ENCODE results near the gene MS4A6E.
"Not testable (repeated sequence)": the region's sequence is repeated elsewhere in the genome, so short reads cannot be mapped to it uniquely, and the experiment has no call there.

MS4A6E gene

GRCh38 chr11:60326955-60327354 is at the start of gene MS4A6E:
Gene MS4A6E, plus strand, starts transcription at chr11:60327255. Its CDS starts 7,641 bp downstream, at chr11:60334896.
- DNase-seq (ENCODE audit: low spot score) = no peak

GRCh38 chr11:60280412-60280811 is 46.6 kb upstream of the MS4A6E start, which contains the start of gene MS4A4A:
Gene MS4A4A, plus strand, starts transcription at chr11:60280666. Its CDS starts 10 bp downstream, at chr11:60280676.
- DNase-seq (ENCODE audit: low spot score) = peak; percentile 78

- peak; percentile 37 for DNase-seq (ENCODE audit: low spot score)
Observed at GRCh38 chr11:60281485-60281884, 45.6 kb upstream of the MS4A6E start.

- no peak for DNase-seq (ENCODE audit: low spot score)
Observed at GRCh38 chr11:60282286-60282685, 44.8 kb upstream of the MS4A6E start.

- not testable (repeated sequence) for DNase-seq (ENCODE audit: low spot score)
Observed at GRCh38 chr11:60285411-60286126, 41.5 kb upstream of the MS4A6E start.

- no peak for DNase-seq (ENCODE audit: low spot score)
Observed at GRCh38 chr11:60288531-60288930, 38.5 kb upstream of the MS4A6E start.

- no peak for DNase-seq (ENCODE audit: low spot score)
Observed at GRCh38 chr11:60292145-60292544, 34.9 kb upstream of the MS4A6E start.

- DNase-seq (ENCODE audit: low spot score) = no peak
Observed at GRCh38 chr11:60301178-60301577, 25.9 kb upstream of the MS4A6E start.

- DNase-seq (ENCODE audit: low spot score) = not testable (repeated sequence)
Observed at GRCh38 chr11:60301884-60302283, 25.2 kb upstream of the MS4A6E start.

GRCh38 chr11:60303661-60304060 is 23.4 kb upstream of the MS4A6E start:
- no peak for DNase-seq (ENCODE audit: low spot score)

- DNase-seq (ENCODE audit: low spot score) = no peak
Observed at GRCh38 chr11:60305906-60306619, 21.0 kb upstream of the MS4A6E start.

GRCh38 chr11:60307507-60308195 is 19.4 kb upstream of the MS4A6E start:
- DNase-seq (ENCODE audit: low spot score) = no peak

GRCh38 chr11:60310407-60310998 is 16.6 kb upstream of the MS4A6E start:
- peak; percentile 87 for DNase-seq (ENCODE audit: low spot score)

- DNase-seq (ENCODE audit: low spot score) = no peak
Observed at GRCh38 chr11:60314635-60315321, 12.3 kb upstream of the MS4A6E start.

- no peak for DNase-seq (ENCODE audit: low spot score)
Observed at GRCh38 chr11:60315871-60316270, 11.2 kb upstream of the MS4A6E start.

- DNase-seq (ENCODE audit: low spot score) = no peak
Observed at GRCh38 chr11:60316317-60316716, 10.7 kb upstream of the MS4A6E start.

- DNase-seq (ENCODE audit: low spot score) = no peak
Observed at GRCh38 chr11:60318726-60319125, 8.3 kb upstream of the MS4A6E start.

- no peak for DNase-seq (ENCODE audit: low spot score)
Observed at GRCh38 chr11:60321051-60321450, 6.0 kb upstream of the MS4A6E start.

- DNase-seq (ENCODE audit: low spot score) = no peak
Observed at GRCh38 chr11:60328460-60328859, 1.4 kb downstream of the MS4A6E start.

GRCh38 chr11:60332846-60333245 is 5.8 kb downstream of the MS4A6E start:
- DNase-seq (ENCODE audit: low spot score) = peak; percentile 46

- peak; percentile 65 for DNase-seq (ENCODE audit: low spot score)
Observed at GRCh38 chr11:60334005-60334620, 7.1 kb downstream of the MS4A6E start.
